ENCODE measurements around the gene DEPDC5. TPM values are rescaled to one million over a fixed set of nuclear protein-coding genes. Genes with fewer than 3 reads are reported as not detected.

The DEPDC5 gene
- total and polyA plus RNA-seq, 4 experiments from 2014 or later: 3.9 to 54.4 (median 32.0) TPM

GRCh38 chr22:31911565-31912406, 158.0 kb downstream of the DEPDC5 start:
- H3K4me3 ChIP-seq (ENCODE audit: low read length in 2 of 2): no peak overlapping the region
- H3K27ac ChIP-seq (ENCODE audit: low read depth, low read length): no peak overlapping the region
- Mint-ChIP-seq H3K9me3 (peaks cover 0 to 2% (median 0%) of the 10 kb centered on the region in 8 donors), H3K4me1 (peaks cover 0 to 1% (median 0%) of the 10 kb centered on the region in 4 donors), H3K27me3 (no peaks in the 10 kb centered on the region), H3K27ac (peak overlapping the region in 1 of 7 donors; percentile 59), H3K4me3 (no peak overlapping the region), H3K36me3 (peaks cover 14 to 21% of the 10 kb centered on the region in 2 donors)
- H3K9me3 ChIP-seq (ENCODE audit: control insufficient read depth in 1 of 2, low read length in 2 of 2): no peaks in the 10 kb centered on the region
- intact Hi-C loops (cut with micrococcal nuclease): no loop called here
- H3K36me3 ChIP-seq (ENCODE audit: insufficient read depth, low read length): peaks cover 2% of the 10 kb centered on the region
- no peak for DNase-seq
- ChIA-PET CTCF (ENCODE audit: partially characterized antibody) (no interaction called here), POLR2A (ENCODE audit: partially characterized antibody) (no interaction called here)
- H3K4me1 ChIP-seq (ENCODE audit: insufficient read depth, low read length): no peaks in the 10 kb centered on the region
- H3K27me3 ChIP-seq (ENCODE audit: insufficient read depth, low read length): no peaks in the 10 kb centered on the region

- no peaks in the 10 kb centered on the region for H3K27me3 ChIP-seq (ENCODE audit: insufficient read depth, low read length)
- H3K36me3 ChIP-seq (ENCODE audit: insufficient read depth, low read length): no peaks in the 10 kb centered on the region
- H3K27me3 Mint-ChIP-seq: no peaks in the 10 kb centered on the region
- H3K27ac ChIP-seq (ENCODE audit: low read depth, low read length): no peak overlapping the region
- no peak overlapping the region for H3K4me3 Mint-ChIP-seq
- CTCF ChIA-PET (ENCODE audit: partially characterized antibody): no interaction called here
- no peaks in the 10 kb centered on the region for H3K4me1 ChIP-seq (ENCODE audit: insufficient read depth, low read length)
- H3K4me3 ChIP-seq (ENCODE audit: low read length in 2 of 2): no peak overlapping the region
- H3K9me3 Mint-ChIP-seq: peaks cover 0 to 2% (median 0%) of the 10 kb centered on the region in 8 donors
- H3K36me3 Mint-ChIP-seq: peaks cover 11 to 16% of the 10 kb centered on the region in 2 donors
- no peaks in the 10 kb centered on the region for H3K9me3 ChIP-seq (ENCODE audit: control insufficient read depth in 1 of 2, low read length in 2 of 2)
- DNase-seq: no peak
- H3K27ac Mint-ChIP-seq: no peak overlapping the region
- peaks cover 0 to 7% (median under 1%) of the 10 kb centered on the region in 4 donors for H3K4me1 Mint-ChIP-seq
- POLR2A ChIA-PET (ENCODE audit: partially characterized antibody): no interaction called here
- intact Hi-C loops (cut with micrococcal nuclease): no loop called here
Observed at GRCh38 chr22:31912407-31912743, 158.6 kb downstream of the DEPDC5 start.

GRCh38 chr22:31915586-31915985, 161.8 kb downstream of the DEPDC5 start:
- H3K9me3 Mint-ChIP-seq: no peaks in the 10 kb centered on the region
- Histone ChIP-seq H3K4me1 (ENCODE audit: insufficient read depth, low read length) (no peaks in the 10 kb centered on the region), H3K4me3 (ENCODE audit: low read length in 2 of 2) (no peak overlapping the region), H3K27me3 (ENCODE audit: insufficient read depth, low read length) (no peaks in the 10 kb centered on the region), H3K36me3 (ENCODE audit: insufficient read depth, low read length) (no peaks in the 10 kb centered on the region), H3K27ac (ENCODE audit: low read depth, low read length) (no peak overlapping the region), H3K9me3 (ENCODE audit: control insufficient read depth in 1 of 2, low read length in 2 of 2) (no peaks in the 10 kb centered on the region)
- ChIA-PET POLR2A (ENCODE audit: partially characterized antibody) (no interaction called here), CTCF (ENCODE audit: partially characterized antibody) (no interaction called here)
- peaks cover 2 to 11% (median 5%) of the 10 kb centered on the region in 4 donors for H3K4me1 Mint-ChIP-seq
- peak overlapping the region in 1 of 7 donors; percentile 52 for H3K27ac Mint-ChIP-seq
- no peak overlapping the region for H3K4me3 Mint-ChIP-seq
- H3K36me3 Mint-ChIP-seq: no peaks in the 10 kb centered on the region
- intact Hi-C loops (cut with micrococcal nuclease): no loop called here
- DNase-seq: no peak
- H3K27me3 Mint-ChIP-seq: no peaks in the 10 kb centered on the region

GRCh38 chr22:31917227-31917921, 163.6 kb downstream of the DEPDC5 start:
- Mint-ChIP-seq H3K4me3 (peak overlapping the region in 6 of 8 donors; percentile 14 to 64 (median 34)), H3K27ac (peak overlapping the region in 1 of 7 donors; percentile 2), H3K9me3 (peaks cover 0 to 2% (median 0%) of the 10 kb centered on the region in 8 donors), H3K36me3 (no peaks in the 10 kb centered on the region), H3K4me1 (peaks cover 2 to 11% (median 5%) of the 10 kb centered on the region in 4 donors), H3K27me3 (no peaks in the 10 kb centered on the region)
- no peaks in the 10 kb centered on the region for H3K36me3 ChIP-seq (ENCODE audit: insufficient read depth, low read length)
- DNase-seq: no peak
- H3K9me3 ChIP-seq (ENCODE audit: control insufficient read depth in 1 of 2, low read length in 2 of 2): no peaks in the 10 kb centered on the region
- no peaks in the 10 kb centered on the region for H3K4me1 ChIP-seq (ENCODE audit: insufficient read depth, low read length)
- intact Hi-C loops (cut with micrococcal nuclease): no loop called here
- ChIA-PET CTCF (ENCODE audit: partially characterized antibody) (no interaction called here), POLR2A (ENCODE audit: partially characterized antibody) (no interaction called here)
- H3K4me3 ChIP-seq (ENCODE audit: low read length in 2 of 2): no peak overlapping the region
- H3K27me3 ChIP-seq (ENCODE audit: insufficient read depth, low read length): no peaks in the 10 kb centered on the region
- H3K27ac ChIP-seq (ENCODE audit: low read depth, low read length): no peak overlapping the region

GRCh38 chr22:31919730-31920129, 165.9 kb downstream of the DEPDC5 start:
- H3K27ac ChIP-seq (ENCODE audit: low read depth, low read length): no peak overlapping the region
- POLR2A ChIA-PET (ENCODE audit: partially characterized antibody): no interaction called here
- Mint-ChIP-seq H3K27ac (no peak overlapping the region), H3K4me1 (peaks cover 2 to 14% (median 9%) of the 10 kb centered on the region in 4 donors), H3K9me3 (peaks cover 0 to 2% (median 0%) of the 10 kb centered on the region in 8 donors), H3K27me3 (peaks cover 2 to 4% of the 10 kb centered on the region in 2 donors), H3K4me3 (no peak overlapping the region), H3K36me3 (no peaks in the 10 kb centered on the region)
- no peaks in the 10 kb centered on the region for H3K4me1 ChIP-seq (ENCODE audit: insufficient read depth, low read length)
- no peak overlapping the region for H3K4me3 ChIP-seq (ENCODE audit: low read length in 2 of 2)
- H3K36me3 ChIP-seq (ENCODE audit: insufficient read depth, low read length): no peaks in the 10 kb centered on the region
- CTCF ChIA-PET (ENCODE audit: partially characterized antibody): no interaction called here
- H3K9me3 ChIP-seq (ENCODE audit: control insufficient read depth in 1 of 2, low read length in 2 of 2): no peaks in the 10 kb centered on the region
- H3K27me3 ChIP-seq (ENCODE audit: insufficient read depth, low read length): no peaks in the 10 kb centered on the region
- no peak for DNase-seq
- intact Hi-C loops (cut with micrococcal nuclease): no loop called here

- H3K9me3 Mint-ChIP-seq: peaks cover 0 to 3% (median 0%) of the 10 kb centered on the region in 8 donors
- H3K36me3 Mint-ChIP-seq: no peaks in the 10 kb centered on the region
- Histone ChIP-seq H3K9me3 (ENCODE audit: control insufficient read depth in 1 of 2, low read length in 2 of 2) (no peaks in the 10 kb centered on the region), H3K27me3 (ENCODE audit: insufficient read depth, low read length) (no peaks in the 10 kb centered on the region), H3K4me3 (ENCODE audit: low read length in 2 of 2) (no peak overlapping the region), H3K4me1 (ENCODE audit: insufficient read depth, low read length) (no peaks in the 10 kb centered on the region), H3K36me3 (ENCODE audit: insufficient read depth, low read length) (no peaks in the 10 kb centered on the region), H3K27ac (ENCODE audit: low read depth, low read length) (no peak overlapping the region)
- intact Hi-C loops (cut with micrococcal nuclease): no loop called here
- no peak for DNase-seq
- H3K27ac Mint-ChIP-seq: no peak overlapping the region
- H3K4me3 Mint-ChIP-seq: no peak overlapping the region
- H3K4me1 Mint-ChIP-seq: peaks cover 2 to 14% (median 9%) of the 10 kb centered on the region in 4 donors
- H3K27me3 Mint-ChIP-seq: peaks cover 6 to 7% of the 10 kb centered on the region in 2 donors
- POLR2A ChIA-PET (ENCODE audit: partially characterized antibody): no interaction called here
- CTCF ChIA-PET (ENCODE audit: partially characterized antibody): no interaction called here
Observed at GRCh38 chr22:31920306-31920705, 166.5 kb downstream of the DEPDC5 start.

GRCh38 chr22:31921106-31921505, 167.3 kb downstream of the DEPDC5 start:
- CTCF ChIA-PET (ENCODE audit: partially characterized antibody): no interaction called here
- intact Hi-C loops (cut with micrococcal nuclease): no loop called here
- POLR2A ChIA-PET (ENCODE audit: partially characterized antibody): no interaction called here
- Mint-ChIP-seq H3K27ac (peak overlapping the region in 2 of 7 donors; percentile 58 to 62), H3K4me1 (peaks cover 2 to 14% (median 9%) of the 10 kb centered on the region in 4 donors), H3K9me3 (peaks cover 0 to 3% (median 0%) of the 10 kb centered on the region in 8 donors), H3K27me3 (peaks cover 7 to 11% of the 10 kb centered on the region in 2 donors), H3K36me3 (no peaks in the 10 kb centered on the region), H3K4me3 (no peak overlapping the region)
- H3K27me3 ChIP-seq (ENCODE audit: insufficient read depth, low read length): no peaks in the 10 kb centered on the region
- H3K27ac ChIP-seq (ENCODE audit: low read depth, low read length): no peak overlapping the region
- H3K36me3 ChIP-seq (ENCODE audit: insufficient read depth, low read length): no peaks in the 10 kb centered on the region
- H3K9me3 ChIP-seq (ENCODE audit: control insufficient read depth in 1 of 2, low read length in 2 of 2): no peaks in the 10 kb centered on the region
- H3K4me3 ChIP-seq (ENCODE audit: low read length in 2 of 2): no peak overlapping the region
- no peaks in the 10 kb centered on the region for H3K4me1 ChIP-seq (ENCODE audit: insufficient read depth, low read length)
- DNase-seq: no peak
